ENCODE results near the gene NGRN.
"Not testable (repeated sequence)": the region's sequence is repeated elsewhere in the genome, so short reads cannot be mapped to it uniquely, and the experiment has no call there.

Gene NGRN

GRCh38 chr15:90286678-90287077, 21.2 kb downstream of the NGRN start:
- no peak for DNase-seq

- DNase-seq: no peak
Observed at GRCh38 chr15:90287101-90287500, 21.6 kb downstream of the NGRN start.

GRCh38 chr15:90287946-90288345, 22.5 kb downstream of the NGRN start:
- no peak for DNase-seq

GRCh38 chr15:90291679-90292356, 26.3 kb downstream of the NGRN start:
- DNase-seq: no peak

GRCh38 chr15:90293040-90293810, 27.8 kb downstream of the NGRN start:
- not testable (repeated sequence) for DNase-seq

GRCh38 chr15:90294159-90294558, 28.7 kb downstream of the NGRN start:
- DNase-seq: no peak

- DNase-seq: no peak
Observed at GRCh38 chr15:90294601-90295269, 29.3 kb downstream of the NGRN start.

GRCh38 chr15:90295270-90295648, 29.8 kb downstream of the NGRN start:
- DNase-seq: no peak

GRCh38 chr15:90296316-90296884, 30.9 kb downstream of the NGRN start:
- DNase-seq: not testable (repeated sequence)

GRCh38 chr15:90297021-90297420, 31.5 kb downstream of the NGRN start:
- no peak for DNase-seq

GRCh38 chr15:90300541-90300940, 35.1 kb downstream of the NGRN start:
- no peak for DNase-seq

GRCh38 chr15:90300988-90301706, 35.7 kb downstream of the NGRN start:
- DNase-seq: no peak

GRCh38 chr15:90301707-90302300, 36.3 kb downstream of the NGRN start:
- DNase-seq: no peak

- not testable (repeated sequence) for DNase-seq
Observed at GRCh38 chr15:90305355-90305754, 39.9 kb downstream of the NGRN start.

GRCh38 chr15:90305932-90306331, 40.5 kb downstream of the NGRN start:
- DNase-seq: no peak

- no peak for DNase-seq
Observed at GRCh38 chr15:90306560-90306959, 41.1 kb downstream of the NGRN start.

GRCh38 chr15:90307661-90308060, 42.2 kb downstream of the NGRN start:
- DNase-seq: no peak

- no peak for DNase-seq
Observed at GRCh38 chr15:90309020-90309419, 43.5 kb downstream of the NGRN start.

- DNase-seq: no peak
Observed at GRCh38 chr15:90315278-90315982, 50.0 kb downstream of the NGRN start.

- no peak for DNase-seq
Observed at GRCh38 chr15:90316139-90316538, 50.7 kb downstream of the NGRN start.

- DNase-seq: no peak
Observed at GRCh38 chr15:90318591-90318990, 53.1 kb downstream of the NGRN start.
